Stimulated activated naive CD8-positive, alpha-beta T cell treated with anti-CD3 and anti-CD28 coated beads, Interleukin-15, amount 100 ng/mL, for 72 hours (primary cell): ENCODE data around the gene SYNGR1.

Source experiments
- ATAC-seq: fragments of 150-1000 bp; cut with Tn5 transposase; 2 replicates; pipeline ENCODE4 v1.10.0; 2021; ENCODE audit warnings: mild to moderate bottlenecking, moderate library complexity
- DNase-seq, 2 donors: peaks; one replicate each; pipeline ENCODE4 v3.0.0; 2021 to 2022
- H3K27ac Mint-ChIP-seq, 2 donors: one replicate each; pipeline ENCODE4 v1.8.0; 2022; ENCODE audit warnings: mild to moderate bottlenecking in 2 of 2, mixed read lengths in 2 of 2, moderate library complexity in 2 of 2
- H3K27me3 Mint-ChIP-seq: one replicate; pipeline ENCODE4 v1.8.0; 2022; ENCODE audit warnings: mixed read lengths
- H3K4me1 Mint-ChIP-seq: one replicate; pipeline ENCODE4 v1.8.0; 2022; ENCODE audit warnings: mild to moderate bottlenecking, mixed read lengths
- H3K4me3 Mint-ChIP-seq, 2 donors: one replicate each; pipeline ENCODE4 v1.8.0; 2022; ENCODE audit warnings: mild to moderate bottlenecking in 2 of 2, mixed read lengths in 2 of 2, moderate library complexity in 1 of 2
- H3K9me3 Mint-ChIP-seq, 2 donors: one replicate each; pipeline ENCODE4 v1.8.0; 2022; ENCODE audit warnings: mixed read lengths in 2 of 2

Gene SYNGR1

GRCh38 chr22:39349967-39350726, at the start of gene SYNGR1:
Gene SYNGR1 (plus strand): TSS chr22:39349991. CDS start chr22:39350011, 20 bp downstream.
- no peaks in the 10 kb centered on the region for H3K9me3 Mint-ChIP-seq
- ATAC-seq: peak; percentile 64
- H3K4me1 Mint-ChIP-seq: peaks cover 32% of the 10 kb centered on the region
- peak within 1 kb of the TSS; percentile 41 to 85 for H3K27ac Mint-ChIP-seq
- peak within 1 kb of the TSS; percentile 80 to 86 for H3K4me3 Mint-ChIP-seq
- H3K27me3 Mint-ChIP-seq: no peaks in the 10 kb centered on the region
- peak in 1 of 2 donors; percentile 24 for DNase-seq

GRCh38 chr22:39300186-39300830, 49.5 kb upstream of the SYNGR1 start:
- Mint-ChIP-seq H3K4me3 (no peak overlapping the region), H3K27me3 (peaks cover 46% of the 10 kb centered on the region)

GRCh38 chr22:39301108-39301507, 48.7 kb upstream of the SYNGR1 start:
- DNase-seq: no peak
- Mint-ChIP-seq H3K4me1 (peaks cover 19% of the 10 kb centered on the region), H3K27me3 (peaks cover 43% of the 10 kb centered on the region), H3K27ac (no peak overlapping the region), H3K4me3 (no peak overlapping the region), H3K9me3 (no peaks in the 10 kb centered on the region)
- no peak for ATAC-seq

More at GRCh38 chr22:39300186-39300830, 49.5 kb upstream of the SYNGR1 start:
- Mint-ChIP-seq H3K4me1 (peaks cover 19% of the 10 kb centered on the region), H3K9me3 (no peaks in the 10 kb centered on the region), H3K27ac (peak overlapping the region in 1 of 2 donors; percentile 86)
- DNase-seq (no peak), ATAC-seq (no peak)

- Mint-ChIP-seq H3K27ac (no peak overlapping the region), H3K9me3 (no peaks in the 10 kb centered on the region)
Measured at GRCh38 chr22:39301926-39302325, 47.9 kb upstream of the SYNGR1 start.

GRCh38 chr22:39302431-39302960, 47.3 kb upstream of the SYNGR1 start:
- ATAC-seq: no peak
- Mint-ChIP-seq H3K27ac (no peak overlapping the region), H3K4me1 (peaks cover 19% of the 10 kb centered on the region), H3K4me3 (no peak overlapping the region), H3K9me3 (no peaks in the 10 kb centered on the region), H3K27me3 (peaks cover 34% of the 10 kb centered on the region)
- no peak for DNase-seq

More at GRCh38 chr22:39301926-39302325, 47.9 kb upstream of the SYNGR1 start:
- no peak overlapping the region for H3K4me3 Mint-ChIP-seq
- peaks cover 35% of the 10 kb centered on the region for H3K27me3 Mint-ChIP-seq
- no peak for ATAC-seq
- DNase-seq: no peak
- H3K4me1 Mint-ChIP-seq: peaks cover 19% of the 10 kb centered on the region

- no peak overlapping the region for H3K27ac Mint-ChIP-seq
- no peaks in the 10 kb centered on the region for H3K9me3 Mint-ChIP-seq
- H3K27me3 Mint-ChIP-seq: peaks cover 26% of the 10 kb centered on the region
- DNase-seq (no peak), ATAC-seq (no peak)
- H3K4me1 Mint-ChIP-seq: peaks cover 12% of the 10 kb centered on the region
- no peak overlapping the region for H3K4me3 Mint-ChIP-seq
Measured at GRCh38 chr22:39303358-39303757, 46.4 kb upstream of the SYNGR1 start.

- H3K4me3 Mint-ChIP-seq: no peak overlapping the region
- H3K4me1 Mint-ChIP-seq: peaks cover 18% of the 10 kb centered on the region
- H3K27me3 Mint-ChIP-seq: peaks cover 22% of the 10 kb centered on the region
- no peak for ATAC-seq
- H3K27ac Mint-ChIP-seq: no peak overlapping the region
- H3K9me3 Mint-ChIP-seq: no peaks in the 10 kb centered on the region
- no peak for DNase-seq
Measured at GRCh38 chr22:39303892-39304671, 45.7 kb upstream of the SYNGR1 start.

GRCh38 chr22:39306456-39307361, 43.1 kb upstream of the SYNGR1 start:
- Mint-ChIP-seq H3K4me1 (peaks cover 29% of the 10 kb centered on the region), H3K9me3 (no peaks in the 10 kb centered on the region), H3K27me3 (no peaks in the 10 kb centered on the region), H3K4me3 (no peak overlapping the region), H3K27ac (no peak overlapping the region)
- ATAC-seq: peak; percentile 64
- DNase-seq: peak; percentile 26 to 48

- no peak for ATAC-seq
- H3K4me3 Mint-ChIP-seq: no peak overlapping the region
- H3K27me3 Mint-ChIP-seq: no peaks in the 10 kb centered on the region
- no peaks in the 10 kb centered on the region for H3K9me3 Mint-ChIP-seq
- DNase-seq: no peak
- peak overlapping the region in 1 of 2 donors; percentile 34 for H3K27ac Mint-ChIP-seq
- H3K4me1 Mint-ChIP-seq: peaks cover 48% of the 10 kb centered on the region
Measured at GRCh38 chr22:39308614-39309363, 41.0 kb upstream of the SYNGR1 start.

- no peak for DNase-seq
- no peaks in the 10 kb centered on the region for H3K9me3 Mint-ChIP-seq
- H3K4me1 Mint-ChIP-seq: peaks cover 54% of the 10 kb centered on the region
Measured at GRCh38 chr22:39309364-39309861, 40.4 kb upstream of the SYNGR1 start.

GRCh38 chr22:39309881-39310714, 39.7 kb upstream of the SYNGR1 start:
- DNase-seq: peak in 1 of 2 donors; percentile 13
- Mint-ChIP-seq H3K27ac (no peak overlapping the region), H3K4me1 (peaks cover 61% of the 10 kb centered on the region), H3K27me3 (no peaks in the 10 kb centered on the region), H3K9me3 (no peaks in the 10 kb centered on the region), H3K4me3 (no peak overlapping the region)
- ATAC-seq: no peak

More at GRCh38 chr22:39309364-39309861, 40.4 kb upstream of the SYNGR1 start:
- H3K4me3 Mint-ChIP-seq: no peak overlapping the region
- peak; percentile 21 for ATAC-seq
- no peaks in the 10 kb centered on the region for H3K27me3 Mint-ChIP-seq
- no peak overlapping the region for H3K27ac Mint-ChIP-seq

- Mint-ChIP-seq H3K27ac (peak overlapping the region in 1 of 2 donors; percentile 59), H3K9me3 (no peaks in the 10 kb centered on the region), H3K27me3 (no peaks in the 10 kb centered on the region), H3K4me3 (no peak overlapping the region), H3K4me1 (peaks cover 78% of the 10 kb centered on the region)
- DNase-seq: no peak
- no peak for ATAC-seq
Measured at GRCh38 chr22:39311592-39312400, 38.0 kb upstream of the SYNGR1 start.
